ENCODE data around the gene WBP2.
"Not testable (repeated sequence)": the region's sequence is repeated elsewhere in the genome, so short reads cannot be mapped to it uniquely, and the experiment has no call there.

The WBP2 gene

GRCh38 chr17:75817571-75817970 is 37.6 kb downstream of the WBP2 start:
- no peak overlapping the region for H3K27ac Mint-ChIP-seq
- no peaks in the 10 kb centered on the region for H3K9me3 Mint-ChIP-seq
- no peaks in the 10 kb centered on the region for H3K27me3 Mint-ChIP-seq
- peaks cover 46 to 57% of the 10 kb centered on the region in 2 donors for H3K36me3 Mint-ChIP-seq
- ATAC-seq (replicated peaks) (no peak), DNase-seq (no peak)
- H3K4me1 Mint-ChIP-seq: peaks cover 6 to 8% of the 10 kb centered on the region in 2 donors
- H3K4me3 Mint-ChIP-seq: no peak overlapping the region

DNA sequence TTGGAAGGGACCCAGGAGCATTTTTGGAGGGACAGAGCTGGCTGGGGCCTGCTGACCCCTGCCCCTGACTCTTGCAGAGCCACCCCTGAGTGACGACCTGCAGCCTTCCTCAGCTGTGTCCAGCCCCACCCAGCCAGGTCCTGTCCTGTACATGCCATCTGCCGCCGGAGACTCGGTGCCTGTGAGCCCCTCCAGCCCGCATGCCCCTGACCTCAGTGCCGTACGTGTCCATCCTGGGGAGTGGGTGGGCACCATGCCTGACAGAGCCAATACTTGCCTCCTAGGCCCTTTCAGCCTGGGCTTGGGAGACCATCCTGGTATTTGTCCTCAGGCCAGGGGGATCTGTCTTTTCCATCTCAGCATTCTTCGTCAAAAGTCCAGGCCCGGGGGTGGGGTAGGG is 38.4 kb downstream of the WBP2 start:
- Mint-ChIP-seq H3K36me3 (peaks cover 44 to 60% of the 10 kb centered on the region in 2 donors), H3K4me3 (no peak overlapping the region), H3K27ac (no peak overlapping the region), H3K4me1 (peaks cover 0 to 4% of the 10 kb centered on the region in 2 donors), H3K27me3 (no peaks in the 10 kb centered on the region), H3K9me3 (no peaks in the 10 kb centered on the region)
- ATAC-seq (replicated peaks) (no peak), DNase-seq (no peak)

GRCh38 chr17:75815399-75815798 is 39.7 kb downstream of the WBP2 start:
- Mint-ChIP-seq H3K4me1 (no peaks in the 10 kb centered on the region), H3K36me3 (peaks cover 43 to 55% of the 10 kb centered on the region in 2 donors), H3K27ac (no peak overlapping the region), H3K4me3 (no peak overlapping the region), H3K9me3 (no peaks in the 10 kb centered on the region), H3K27me3 (no peaks in the 10 kb centered on the region)
- DNase-seq (no peak), ATAC-seq (replicated peaks) (no peak)

GRCh38 chr17:75814900-75815373 is 40.2 kb downstream of the WBP2 start:
- no peaks in the 10 kb centered on the region for H3K9me3 Mint-ChIP-seq
- H3K36me3 Mint-ChIP-seq: peaks cover 38 to 58% of the 10 kb centered on the region in 2 donors
- H3K27ac Mint-ChIP-seq: peak overlapping the region; percentile 42
- no peak overlapping the region for H3K4me3 Mint-ChIP-seq
- no peak for ATAC-seq (replicated peaks)
- H3K27me3 Mint-ChIP-seq: no peaks in the 10 kb centered on the region
- no peaks in the 10 kb centered on the region for H3K4me1 Mint-ChIP-seq
- no peak for DNase-seq

- no peak overlapping the region for H3K4me3 Mint-ChIP-seq
- H3K4me1 Mint-ChIP-seq: peaks cover 2 to 8% of the 10 kb centered on the region in 2 donors
- H3K9me3 Mint-ChIP-seq: no peaks in the 10 kb centered on the region
- H3K27me3 Mint-ChIP-seq: no peaks in the 10 kb centered on the region
- peaks cover 35 to 52% of the 10 kb centered on the region in 2 donors for H3K36me3 Mint-ChIP-seq
- no peak for DNase-seq
- ATAC-seq (replicated peaks): no peak
- H3K27ac Mint-ChIP-seq: no peak overlapping the region
Measured at GRCh38 chr17:75814021-75814395, 41.1 kb downstream of the WBP2 start.

DNA sequence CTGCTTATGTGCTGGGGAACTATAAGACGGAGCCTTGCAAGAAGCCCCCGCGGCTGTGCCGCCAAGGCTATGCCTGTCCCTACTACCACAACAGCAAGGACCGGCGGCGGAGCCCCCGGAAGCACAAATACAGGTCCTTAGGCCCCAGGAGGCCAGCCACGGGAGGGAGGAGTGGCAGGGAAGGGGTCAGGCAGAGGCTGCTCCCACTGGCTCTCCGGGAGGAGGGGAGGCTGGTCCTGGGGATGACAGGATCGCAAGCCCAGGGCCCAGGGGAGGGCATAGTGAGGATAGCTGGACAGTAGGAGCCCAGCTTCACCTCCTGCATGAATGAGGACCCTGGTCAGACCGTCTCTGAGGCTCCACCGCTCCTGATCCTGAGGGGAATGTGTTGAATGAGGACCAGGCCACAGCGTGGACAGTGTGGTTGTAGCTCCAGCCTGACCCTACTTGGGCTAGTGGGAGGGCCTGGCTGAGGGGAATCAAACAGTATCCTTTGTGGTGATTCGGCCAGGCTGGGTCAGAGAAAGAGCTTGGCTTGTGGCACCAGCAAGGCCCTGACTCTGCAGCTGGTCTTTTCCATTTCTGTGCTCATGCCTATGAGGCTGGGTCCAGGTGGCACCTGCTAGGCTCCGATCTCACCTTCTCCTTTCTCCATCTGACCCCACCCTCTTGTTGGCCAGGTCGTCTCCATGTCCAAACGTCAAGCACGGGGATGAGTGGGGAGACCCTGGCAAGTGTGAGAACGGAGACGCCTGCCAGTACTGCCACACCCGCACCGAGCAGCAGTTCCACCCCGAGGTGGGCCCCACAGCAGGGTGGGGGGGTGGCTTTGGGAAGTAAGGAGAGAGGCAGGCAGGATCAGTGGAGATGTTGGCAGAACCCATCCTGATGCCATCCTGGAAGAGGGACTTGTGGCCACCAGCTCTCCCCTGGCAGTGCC is 41.8 kb downstream of the WBP2 start:
- no peaks in the 10 kb centered on the region for H3K9me3 Mint-ChIP-seq
- no peak overlapping the region for H3K4me3 Mint-ChIP-seq
- ATAC-seq (replicated peaks) (no peak), DNase-seq (no peak)
- peaks cover 7 to 14% of the 10 kb centered on the region in 2 donors for H3K4me1 Mint-ChIP-seq
- peaks cover 31 to 50% of the 10 kb centered on the region in 2 donors for H3K36me3 Mint-ChIP-seq
- H3K27me3 Mint-ChIP-seq: no peaks in the 10 kb centered on the region
- no peak overlapping the region for H3K27ac Mint-ChIP-seq

GRCh38 chr17:75812096-75813013 is 42.8 kb downstream of the WBP2 start:
- DNase-seq (no peak), ATAC-seq (replicated peaks) (no peak)
- peaks cover 11 to 21% of the 10 kb centered on the region in 2 donors for H3K4me1 Mint-ChIP-seq
- H3K27ac Mint-ChIP-seq: peak overlapping the region; percentile 14
- no peak overlapping the region for H3K4me3 Mint-ChIP-seq
- H3K36me3 Mint-ChIP-seq: peaks cover 27 to 50% of the 10 kb centered on the region in 2 donors
- no peaks in the 10 kb centered on the region for H3K27me3 Mint-ChIP-seq
- H3K9me3 Mint-ChIP-seq: no peaks in the 10 kb centered on the region

DNA sequence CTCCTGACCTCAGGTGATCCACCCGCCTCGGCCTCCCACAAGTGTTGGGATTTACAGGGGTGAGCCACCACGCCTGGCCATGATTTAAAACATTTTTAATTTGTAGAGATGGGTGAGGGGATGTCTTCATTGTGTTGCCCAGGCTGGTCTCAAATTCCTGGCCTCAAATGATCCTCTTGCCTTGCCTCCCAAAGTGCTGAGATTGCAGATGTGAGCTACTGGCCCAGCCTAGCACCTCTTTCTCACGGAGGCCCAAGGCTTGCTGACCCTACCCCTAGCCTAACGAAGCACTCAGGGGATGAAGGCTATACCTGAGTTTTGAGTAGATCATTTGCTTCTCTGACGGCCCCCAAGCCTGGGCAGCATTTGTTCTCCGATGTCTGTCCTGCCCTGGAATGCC is 44.0 kb downstream of the WBP2 start:
- Mint-ChIP-seq H3K4me3 (no peak overlapping the region), H3K9me3 (no peaks in the 10 kb centered on the region), H3K36me3 (peaks cover 27 to 42% of the 10 kb centered on the region in 2 donors), H3K4me1 (peaks cover 11 to 21% of the 10 kb centered on the region in 2 donors), H3K27ac (no peak overlapping the region), H3K27me3 (no peaks in the 10 kb centered on the region)
- ATAC-seq (replicated peaks) (no peak), DNase-seq (no peak)

- not testable (repeated sequence) for H3K9me3 Mint-ChIP-seq; H3K4me3 Mint-ChIP-seq; H3K27me3 Mint-ChIP-seq; DNase-seq; ATAC-seq (replicated peaks); H3K27ac Mint-ChIP-seq
- peaks cover 29 to 39% of the 10 kb centered on the region in 2 donors for H3K36me3 Mint-ChIP-seq
- H3K4me1 Mint-ChIP-seq: peaks cover 11 to 21% of the 10 kb centered on the region in 2 donors
Measured at GRCh38 chr17:75810756-75811155, 44.4 kb downstream of the WBP2 start.

GRCh38 chr17:75810216-75810615 is 44.9 kb downstream of the WBP2 start:
- peaks cover 29 to 39% of the 10 kb centered on the region in 2 donors for H3K36me3 Mint-ChIP-seq
- no peak for ATAC-seq (replicated peaks)

GRCh38 chr17:75809631-75810111 is 45.5 kb downstream of the WBP2 start:
- Mint-ChIP-seq H3K27ac (no peak overlapping the region), H3K4me1 (peaks cover 11 to 26% of the 10 kb centered on the region in 2 donors), H3K9me3 (no peaks in the 10 kb centered on the region), H3K27me3 (no peaks in the 10 kb centered on the region), H3K4me3 (no peak overlapping the region), H3K36me3 (peaks cover 26 to 37% of the 10 kb centered on the region in 2 donors)
- ATAC-seq (replicated peaks) (no peak), DNase-seq (no peak)

More at GRCh38 chr17:75810216-75810615, 44.9 kb downstream of the WBP2 start:
- Mint-ChIP-seq H3K4me3 (no peak overlapping the region), H3K27ac (no peak overlapping the region), H3K9me3 (no peaks in the 10 kb centered on the region), H3K27me3 (no peaks in the 10 kb centered on the region), H3K4me1 (peaks cover 11 to 26% of the 10 kb centered on the region in 2 donors)
- DNase-seq: no peak

DNA sequence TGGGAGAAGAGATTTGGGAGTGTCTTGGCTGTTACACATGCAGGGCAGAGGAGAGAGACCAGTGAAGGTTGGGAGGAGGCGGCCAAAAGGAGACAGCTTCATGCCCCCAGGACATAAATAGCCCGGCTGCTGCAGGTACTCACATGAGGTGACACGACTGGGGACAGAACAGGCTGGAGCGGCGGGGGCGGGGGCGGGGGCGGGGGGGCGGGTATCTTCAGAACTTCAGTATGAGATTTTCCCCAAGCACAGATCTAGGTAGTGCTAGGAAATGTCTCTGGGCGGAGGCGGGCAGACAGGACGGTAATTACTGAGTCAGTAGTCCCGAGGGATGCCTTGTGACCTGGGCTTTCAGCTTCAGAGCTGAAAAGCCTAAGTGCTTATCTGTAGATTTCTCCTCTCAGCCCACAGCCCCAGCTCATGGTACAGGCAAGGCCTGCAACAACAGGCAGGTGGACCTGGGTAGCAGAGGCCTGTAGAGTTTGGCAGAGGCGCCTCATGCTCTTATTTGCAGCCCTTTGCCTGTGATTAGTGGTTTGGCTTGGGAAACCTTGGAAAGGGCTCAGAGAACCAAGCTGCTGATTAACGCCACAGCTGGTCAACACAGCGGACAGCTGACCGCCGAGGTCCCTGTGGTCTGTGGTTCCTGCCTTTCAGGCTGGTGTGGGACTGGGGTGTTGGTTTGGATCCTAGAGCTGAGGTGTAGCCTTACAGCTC is 46.1 kb downstream of the WBP2 start:
- peak; percentile 99 for ATAC-seq (replicated peaks)
- H3K9me3 Mint-ChIP-seq: no peaks in the 10 kb centered on the region
- no peaks in the 10 kb centered on the region for H3K27me3 Mint-ChIP-seq
- peak; percentile 62 for DNase-seq
- peak overlapping the region; percentile 92 for H3K27ac Mint-ChIP-seq
- H3K4me1 Mint-ChIP-seq: peaks cover 11 to 28% of the 10 kb centered on the region in 2 donors
- H3K4me3 Mint-ChIP-seq: peak overlapping the region; percentile 38 to 58
- peaks cover 22 to 31% of the 10 kb centered on the region in 2 donors for H3K36me3 Mint-ChIP-seq

DNA sequence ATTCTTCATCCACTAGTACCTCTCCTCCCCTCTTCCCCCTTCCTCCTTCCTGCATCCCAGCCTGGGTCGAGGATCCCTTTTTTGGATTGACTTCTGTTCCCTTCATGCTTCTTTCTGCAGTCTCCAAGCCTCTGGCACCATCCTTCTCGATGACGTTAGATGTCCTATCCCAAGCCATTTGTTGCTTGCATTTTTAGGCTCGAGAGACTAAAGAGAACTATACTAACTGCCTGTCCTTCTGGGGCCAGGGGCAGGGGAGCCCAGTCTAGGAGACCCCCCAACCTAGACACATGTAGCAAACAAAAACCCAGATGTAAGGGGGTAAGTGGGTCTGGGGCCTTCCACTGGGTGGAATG is 46.6 kb downstream of the WBP2 start:
- H3K9me3 Mint-ChIP-seq: no peaks in the 10 kb centered on the region
- peaks cover 17 to 27% of the 10 kb centered on the region in 2 donors for H3K36me3 Mint-ChIP-seq
- DNase-seq (no peak), ATAC-seq (replicated peaks) (peak in 1 of 2 donors; percentile 13)
- H3K27ac Mint-ChIP-seq: peak overlapping the region; percentile 92
- H3K27me3 Mint-ChIP-seq: no peaks in the 10 kb centered on the region
- H3K4me1 Mint-ChIP-seq: peaks cover 13 to 33% of the 10 kb centered on the region in 2 donors
- peak overlapping the region; percentile 38 to 58 for H3K4me3 Mint-ChIP-seq

All from stimulated activated naive B cell treated with anti-CD40 and anti-IgM and Interleukin-4, amounts not matched to agents 10 μg/mL and 1 μg/mL and 100 μg/mL, for 72 hours (primary cell).